ENCODE measurements around the gene WWP2.

Gene WWP2

GRCh38 chr16:69781118-69781517, 19.0 kb downstream of the WWP2 start:
- TF ChIP-seq POLR2AphosphoS5 (IDR thresholded peaks at IDR 0.05; ENCODE audit: low read depth, low read length), result no peak
- no peak for TF ChIP-seq FOXP2 (optimal IDR thresholded peaks at IDR 0.05; ENCODE audit: borderline replicate concordance, extremely low read depth, extremely low read length, insufficient read depth)
- no peak for TF ChIP-seq SIN3A (IDR thresholded peaks at IDR 0.05; ENCODE audit: borderline replicate concordance, insufficient read depth, low read length)
- TF ChIP-seq REST (IDR thresholded peaks at IDR 0.05; ENCODE audit: insufficient read depth in 1 of 2, low read depth in 2 of 2, low read length in 2 of 2), result no peak
- no peak for TF ChIP-seq TAF1 (IDR thresholded peaks at IDR 0.05; ENCODE audit: borderline replicate concordance, insufficient read depth, low read length)

GRCh38 chr16:69784586-69784985, 22.5 kb downstream of the WWP2 start:
- TF ChIP-seq POLR2AphosphoS5 (IDR thresholded peaks at IDR 0.05; ENCODE audit: low read depth, low read length) (no peak), SIN3A (IDR thresholded peaks at IDR 0.05; ENCODE audit: borderline replicate concordance, insufficient read depth, low read length) (no peak), TAF1 (IDR thresholded peaks at IDR 0.05; ENCODE audit: borderline replicate concordance, insufficient read depth, low read length) (no peak), REST (IDR thresholded peaks at IDR 0.05; ENCODE audit: insufficient read depth in 1 of 2, low read depth in 2 of 2, low read length in 2 of 2) (no peak), FOXP2 (optimal IDR thresholded peaks at IDR 0.05; ENCODE audit: borderline replicate concordance, extremely low read depth, extremely low read length, insufficient read depth) (no peak)

GRCh38 chr16:69787883-69788282, 25.8 kb downstream of the WWP2 start:
- TF ChIP-seq SIN3A (IDR thresholded peaks at IDR 0.05; ENCODE audit: borderline replicate concordance, insufficient read depth, low read length) (no peak), POLR2AphosphoS5 (IDR thresholded peaks at IDR 0.05; ENCODE audit: low read depth, low read length) (no peak), TAF1 (IDR thresholded peaks at IDR 0.05; ENCODE audit: borderline replicate concordance, insufficient read depth, low read length) (no peak), FOXP2 (optimal IDR thresholded peaks at IDR 0.05; ENCODE audit: borderline replicate concordance, extremely low read depth, extremely low read length, insufficient read depth) (no peak), REST (IDR thresholded peaks at IDR 0.05; ENCODE audit: insufficient read depth in 1 of 2, low read depth in 2 of 2, low read length in 2 of 2) (no peak)

- TF ChIP-seq SIN3A (IDR thresholded peaks at IDR 0.05; ENCODE audit: borderline replicate concordance, insufficient read depth, low read length) (no peak), FOXP2 (optimal IDR thresholded peaks at IDR 0.05; ENCODE audit: borderline replicate concordance, extremely low read depth, extremely low read length, insufficient read depth) (no peak), POLR2AphosphoS5 (IDR thresholded peaks at IDR 0.05; ENCODE audit: low read depth, low read length) (no peak), REST (IDR thresholded peaks at IDR 0.05; ENCODE audit: insufficient read depth in 1 of 2, low read depth in 2 of 2, low read length in 2 of 2) (no peak), TAF1 (IDR thresholded peaks at IDR 0.05; ENCODE audit: borderline replicate concordance, insufficient read depth, low read length) (no peak)
Observed at GRCh38 chr16:69793526-69793925, 31.4 kb downstream of the WWP2 start.

- TF ChIP-seq REST (IDR thresholded peaks at IDR 0.05; ENCODE audit: insufficient read depth in 1 of 2, low read depth in 2 of 2, low read length in 2 of 2) (no peak), SIN3A (IDR thresholded peaks at IDR 0.05; ENCODE audit: borderline replicate concordance, insufficient read depth, low read length) (no peak), TAF1 (IDR thresholded peaks at IDR 0.05; ENCODE audit: borderline replicate concordance, insufficient read depth, low read length) (no peak), POLR2AphosphoS5 (IDR thresholded peaks at IDR 0.05; ENCODE audit: low read depth, low read length) (no peak), FOXP2 (optimal IDR thresholded peaks at IDR 0.05; ENCODE audit: borderline replicate concordance, extremely low read depth, extremely low read length, insufficient read depth) (no peak)
Observed at GRCh38 chr16:69794486-69794885, 32.4 kb downstream of the WWP2 start.

Data from PFSK-1 (cell line).